ENCODE results near the gene NEU1.
A peak's percentile ranks its signal among the peaks of the same experiment; 100 is the strongest.

NEU1 gene

GRCh38 chr6:31836474-31837368 lies 25.9 kb downstream of the NEU1 start:
- peak; percentile 25 for ATAC-seq
- TF ChIP-seq GLIS3 (CRISPR knock-in tag; IDR thresholded peaks at IDR 0.05), result no peak
- TF ChIP-seq ZFP30 (CRISPR knock-in tag; IDR thresholded peaks at IDR 0.05), result no peak
- TF ChIP-seq ZC3H10 (CRISPR knock-in tag; IDR thresholded peaks at IDR 0.05), result no peak
- TF ChIP-seq PATZ1 (CRISPR knock-in tag; IDR thresholded peaks at IDR 0.05; ENCODE audit: borderline replicate concordance), result no peak
- no peak for TF ChIP-seq ZNF70 (CRISPR knock-in tag; IDR thresholded peaks at IDR 0.05)
- no peak for TF ChIP-seq CSDC2 (CRISPR knock-in tag; IDR thresholded peaks at IDR 0.05)

GRCh38 chr6:31836047-31836473 lies 26.6 kb downstream of the NEU1 start:
- no peak for ATAC-seq

GRCh38 chr6:31834367-31835250 lies 28.0 kb downstream of the NEU1 start:
- ATAC-seq, result peak; percentile 84
- TF ChIP-seq TSHZ2 (CRISPR knock-in tag; IDR thresholded peaks at IDR 0.05), result peak; percentile 38; the same call in 1 of the 2 replicates
- no peak for TF ChIP-seq CSRNP3 (CRISPR knock-in tag; IDR thresholded peaks at IDR 0.05)
- 0 out of 2 replicates have a peak, but pooled peaks have one; percentile 13 for TF ChIP-seq RARB (CRISPR knock-in tag; IDR thresholded peaks at IDR 0.05)
- peak; percentile 64; the same call in 1 of the 2 replicates for TF ChIP-seq PATZ1 (CRISPR knock-in tag; IDR thresholded peaks at IDR 0.05; ENCODE audit: borderline replicate concordance)
- TF ChIP-seq SNAI2 (CRISPR knock-in tag; IDR thresholded peaks at IDR 0.05), result no peak
- TF ChIP-seq ZC3H10 (CRISPR knock-in tag; IDR thresholded peaks at IDR 0.05), result no peak
- TF ChIP-seq GLIS3 (CRISPR knock-in tag; IDR thresholded peaks at IDR 0.05), result peak; percentile 36; the same call in 1 of the 2 replicates
- TF ChIP-seq ZFP30 (CRISPR knock-in tag; IDR thresholded peaks at IDR 0.05), result peak; percentile 41; the same call in 1 of the 2 replicates
- TF ChIP-seq ZFP3 (CRISPR knock-in tag; IDR thresholded peaks at IDR 0.05), result no peak; the same call in 1 of the 2 replicates
- no peak for TF ChIP-seq POU6F1 (CRISPR knock-in tag; IDR thresholded peaks at IDR 0.05; ENCODE audit: borderline replicate concordance, low read depth)
- TF ChIP-seq ZNF70 (CRISPR knock-in tag; IDR thresholded peaks at IDR 0.05), result no peak
- TF ChIP-seq PPARA (CRISPR knock-in tag; IDR thresholded peaks at IDR 0.05; ENCODE audit: borderline replicate concordance), result no peak
- no peak for TF ChIP-seq ARNTL (CRISPR knock-in tag; IDR thresholded peaks at IDR 0.05; ENCODE audit: borderline replicate concordance, low read depth)
- no peak; the same call in 1 of the 2 replicates for TF ChIP-seq CREB5 (CRISPR knock-in tag; IDR thresholded peaks at IDR 0.05; ENCODE audit: low read depth)
- TF ChIP-seq CSDC2 (CRISPR knock-in tag; IDR thresholded peaks at IDR 0.05), result 0 out of 2 replicates have a peak, but pooled peaks have one; percentile 20
- TF ChIP-seq ZNF565 (CRISPR knock-in tag; conservative IDR thresholded peaks at IDR 0.05; ENCODE audit: low read depth), result no peak
- no peak for TF ChIP-seq TCF4 (CRISPR knock-in tag; IDR thresholded peaks at IDR 0.05; ENCODE audit: borderline replicate concordance)
- TF ChIP-seq ZNF8 (CRISPR knock-in tag; IDR thresholded peaks at IDR 0.05), result no peak
- no peak for TF ChIP-seq BACH2 (CRISPR knock-in tag; IDR thresholded peaks at IDR 0.05; ENCODE audit: borderline replicate concordance)
- no peak; the same call in 1 of the 2 replicates for TF ChIP-seq ISL1 (CRISPR knock-in tag; IDR thresholded peaks at IDR 0.05)
- TF ChIP-seq TOX (CRISPR knock-in tag; IDR thresholded peaks at IDR 0.05; ENCODE audit: borderline replicate concordance), result no peak
- 0 out of 2 replicates have a peak, but pooled peaks have one; percentile 61 for TF ChIP-seq ESRRG (CRISPR knock-in tag; IDR thresholded peaks at IDR 0.05)
- no peak for TF ChIP-seq OSR1 (CRISPR knock-in tag; IDR thresholded peaks at IDR 0.05)

More at GRCh38 chr6:31836047-31836473, 26.6 kb downstream of the NEU1 start:
- TF ChIP-seq ZC3H10 (CRISPR knock-in tag; IDR thresholded peaks at IDR 0.05), result no peak
- TF ChIP-seq PPARA (CRISPR knock-in tag; IDR thresholded peaks at IDR 0.05; ENCODE audit: borderline replicate concordance), result no peak
- TF ChIP-seq BACH2 (CRISPR knock-in tag; IDR thresholded peaks at IDR 0.05; ENCODE audit: borderline replicate concordance), result no peak
